ENCODE data around the gene ZDHHC23.

DNA sequence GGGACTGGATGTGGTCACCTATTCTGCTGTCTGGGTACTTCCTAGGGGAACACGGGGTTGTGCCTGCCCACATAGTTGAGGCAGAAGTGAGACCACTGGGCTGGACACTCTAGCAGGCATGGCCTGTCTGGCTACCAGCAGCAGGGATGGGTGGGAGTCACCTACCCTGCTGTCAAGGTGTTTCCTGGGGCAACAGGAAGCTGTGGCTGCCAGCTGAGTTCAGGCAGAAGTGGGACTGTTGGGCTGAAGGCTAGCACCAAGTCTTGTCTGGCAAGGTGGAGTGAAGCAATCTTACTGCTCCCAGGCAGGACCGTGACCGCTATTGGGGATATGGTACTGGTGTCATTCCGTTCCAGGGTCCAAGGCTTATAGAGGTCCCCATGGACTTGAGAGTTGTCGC lies 20.3 kb upstream of the ZDHHC23 start:
- TF ChIP-seq EZH2 (IDR thresholded peaks at IDR 0.05) (no peak), POLR2AphosphoS5 (IDR thresholded peaks at IDR 0.05; ENCODE audit: borderline replicate concordance, low read depth, low read length) (no peak), FOXP2 (optimal IDR thresholded peaks at IDR 0.05; ENCODE audit: control extremely low read depth, extremely low read length, insufficient read depth) (no peak)
